Measurements from ENCODE around the gene PLEKHA8.

- TF ChIP-seq, protein P1, sequence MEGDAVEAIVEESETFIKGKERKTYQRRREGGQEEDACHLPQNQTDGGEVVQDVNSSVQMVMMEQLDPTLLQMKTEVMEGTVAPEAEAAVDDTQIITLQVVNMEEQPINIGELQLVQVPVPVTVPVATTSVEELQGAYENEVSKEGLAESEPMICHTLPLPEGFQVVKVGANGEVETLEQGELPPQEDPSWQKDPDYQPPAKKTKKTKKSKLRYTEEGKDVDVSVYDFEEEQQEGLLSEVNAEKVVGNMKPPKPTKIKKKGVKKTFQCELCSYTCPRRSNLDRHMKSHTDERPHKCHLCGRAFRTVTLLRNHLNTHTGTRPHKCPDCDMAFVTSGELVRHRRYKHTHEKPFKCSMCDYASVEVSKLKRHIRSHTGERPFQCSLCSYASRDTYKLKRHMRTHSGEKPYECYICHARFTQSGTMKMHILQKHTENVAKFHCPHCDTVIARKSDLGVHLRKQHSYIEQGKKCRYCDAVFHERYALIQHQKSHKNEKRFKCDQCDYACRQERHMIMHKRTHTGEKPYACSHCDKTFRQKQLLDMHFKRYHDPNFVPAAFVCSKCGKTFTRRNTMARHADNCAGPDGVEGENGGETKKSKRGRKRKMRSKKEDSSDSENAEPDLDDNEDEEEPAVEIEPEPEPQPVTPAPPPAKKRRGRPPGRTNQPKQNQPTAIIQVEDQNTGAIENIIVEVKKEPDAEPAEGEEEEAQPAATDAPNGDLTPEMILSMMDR (conservative IDR thresholded peaks at IDR 0.05; ENCODE audit: low read length), result no peak
- no peak for TF ChIP-seq EZH2phosphoT487 (IDR thresholded peaks at IDR 0.05; ENCODE audit: borderline replicate concordance, low read depth, low read length)
These were observed 122.5 kb downstream of the PLEKHA8 start for GRCh38 chr7:30150711-30151110.
